ENCODE results near the gene RPL22. TPM values are rescaled to one million over a fixed set of nuclear protein-coding genes. Genes with fewer than 3 reads are reported as not detected.

Gene RPL22
- total and polyA plus RNA-seq, 8 donors = 265 to 719 (median 628) TPM

GRCh38 chr1:6181347-6181770, 18.0 kb downstream of the RPL22 start:
- TF ChIP-seq CTCF (IDR thresholded peaks at IDR 0.05) = no peak
- H3K27ac ChIP-seq = no peak overlapping the region
- ATAC-seq (no peak), DNase-seq (no peak)
- no peaks in the 10 kb centered on the region for H3K9me3 ChIP-seq
- no peak overlapping the region for H3K4me3 ChIP-seq
- H3K27me3 ChIP-seq = peaks cover 28 to 63% of the 10 kb centered on the region in 2 donors
- peaks cover 0 to 30% of the 10 kb centered on the region in 2 donors for H3K4me1 ChIP-seq
- H3K36me3 ChIP-seq = peaks cover 0 to 12% of the 10 kb centered on the region in 2 donors
- intact Hi-C loops (cut with DNase I) = no loop called here

- intact Hi-C loops (cut with DNase I) = no loop called here
- Histone ChIP-seq H3K27ac (no peak overlapping the region), H3K4me1 (peaks cover 0 to 30% of the 10 kb centered on the region in 2 donors), H3K27me3 (peaks cover 28 to 69% of the 10 kb centered on the region in 2 donors), H3K4me3 (no peak overlapping the region), H3K9me3 (no peaks in the 10 kb centered on the region), H3K36me3 (peaks cover 0 to 9% of the 10 kb centered on the region in 2 donors)
- ATAC-seq (no peak), DNase-seq (no peak)
- no peak for TF ChIP-seq CTCF (IDR thresholded peaks at IDR 0.05)
Observed at GRCh38 chr1:6180707-6181311, 18.6 kb downstream of the RPL22 start.

GRCh38 chr1:6180268-6180706, 19.1 kb downstream of the RPL22 start, which contains the start of gene CHD5:
CHD5 (minus strand) TSS chr1:6180321; CDS start chr1:6180023, 298 bp downstream.
- Histone ChIP-seq H3K27me3 (peaks cover 28 to 72% of the 10 kb centered on the region in 2 donors), H3K4me3 (no peak within 1 kb of the TSS), H3K36me3 (peaks cover 0 to 4% of the 10 kb centered on the region in 2 donors), H3K27ac (no peak within 1 kb of the TSS), H3K9me3 (no peaks in the 10 kb centered on the region), H3K4me1 (peaks cover 0 to 30% of the 10 kb centered on the region in 2 donors)
- TF ChIP-seq CTCF (IDR thresholded peaks at IDR 0.05) = no peak
- intact Hi-C loops (cut with DNase I) = no loop called here
- no peak for DNase-seq
- no peak for ATAC-seq

- no peak overlapping the region for H3K4me3 ChIP-seq
- no peak for ATAC-seq
- no peak overlapping the region for H3K27ac ChIP-seq
- TF ChIP-seq CTCF (IDR thresholded peaks at IDR 0.05) = no peak
- no peak for DNase-seq
- intact Hi-C loops (cut with DNase I) = no loop called here
- H3K27me3 ChIP-seq = peaks cover 28 to 72% of the 10 kb centered on the region in 2 donors
- H3K4me1 ChIP-seq = peaks cover 0 to 30% of the 10 kb centered on the region in 2 donors
- no peaks in the 10 kb centered on the region for H3K9me3 ChIP-seq
- no peaks in the 10 kb centered on the region for H3K36me3 ChIP-seq
Observed at GRCh38 chr1:6179564-6180175, 19.7 kb downstream of the RPL22 start.

- TF ChIP-seq CTCF (IDR thresholded peaks at IDR 0.05) = no peak
- Histone ChIP-seq H3K27ac (no peak overlapping the region), H3K4me1 (peaks cover 0 to 26% of the 10 kb centered on the region in 2 donors), H3K36me3 (no peaks in the 10 kb centered on the region), H3K4me3 (no peak overlapping the region), H3K27me3 (peaks cover 28 to 74% of the 10 kb centered on the region in 2 donors), H3K9me3 (no peaks in the 10 kb centered on the region)
- DNase-seq = no peak
- no peak for ATAC-seq
- intact Hi-C loops (cut with DNase I) = no loop called here
Observed at GRCh38 chr1:6178751-6179563, 20.4 kb downstream of the RPL22 start.

Measured in left lung (tissue), 10 donors.